ENCODE results near the gene ASCC3. TPM values are rescaled to one million over a fixed set of nuclear protein-coding genes. Genes with fewer than 3 reads are reported as not detected.

ASCC3 gene
- total RNA-seq, 1 experiment from 2014 or later = 61.8 TPM

- Histone ChIP-seq H3K4me1 (replicated peaks) (peaks cover 10% of the 10 kb centered on the region), H3K27ac (no peak overlapping the region), H3K36me3 (peaks cover 26% of the 10 kb centered on the region)
Measured at GRCh38 chr6:100514660-100515059, 366.5 kb downstream of the ASCC3 start.

GRCh38 chr6:100512203-100512862 is 368.8 kb downstream of the ASCC3 start:
- Histone ChIP-seq H3K9me3 (replicated peaks) (no peaks in the 10 kb centered on the region), H3K27ac (peak overlapping the region; percentile 17; the same call in 1 of the 2 replicates)
- peak in 1 of 2 experiments; percentile 27 for DNase-seq (ENCODE audit: low read depth in 1 of 2, low spot score in 2 of 2)

More at GRCh38 chr6:100514660-100515059, 366.5 kb downstream of the ASCC3 start:
- H3K9me3 ChIP-seq (replicated peaks) = no peaks in the 10 kb centered on the region
- H3K27me3 ChIP-seq (replicated peaks) = no peaks in the 10 kb centered on the region
- no peak for DNase-seq (ENCODE audit: low read depth in 1 of 2, low spot score in 2 of 2)
- H3K4me3 ChIP-seq = no peak overlapping the region

GRCh38 chr6:100509101-100509500 is 372.0 kb downstream of the ASCC3 start:
- Histone ChIP-seq H3K27me3 (replicated peaks) (no peaks in the 10 kb centered on the region), H3K4me1 (replicated peaks) (peaks cover 36% of the 10 kb centered on the region), H3K27ac (no peak overlapping the region), H3K4me3 (no peak overlapping the region), H3K36me3 (peaks cover 32% of the 10 kb centered on the region), H3K9me3 (replicated peaks) (no peaks in the 10 kb centered on the region)
- DNase-seq (ENCODE audit: low read depth in 1 of 2, low spot score in 2 of 2) = no peak

More at GRCh38 chr6:100512203-100512862, 368.8 kb downstream of the ASCC3 start:
- Histone ChIP-seq H3K4me1 (replicated peaks) (peaks cover 10% of the 10 kb centered on the region), H3K4me3 (no peak overlapping the region), H3K27me3 (replicated peaks) (no peaks in the 10 kb centered on the region), H3K36me3 (peaks cover 31% of the 10 kb centered on the region)

- no peak for DNase-seq (ENCODE audit: low read depth in 1 of 2, low spot score in 2 of 2)
- Histone ChIP-seq H3K4me3 (no peak overlapping the region), H3K27ac (no peak overlapping the region), H3K9me3 (replicated peaks) (no peaks in the 10 kb centered on the region), H3K4me1 (replicated peaks) (peaks cover 29% of the 10 kb centered on the region), H3K27me3 (replicated peaks) (no peaks in the 10 kb centered on the region), H3K36me3 (peaks cover 20% of the 10 kb centered on the region)
Measured at GRCh38 chr6:100506651-100507050, 374.5 kb downstream of the ASCC3 start.

- H3K9me3 ChIP-seq (replicated peaks) = no peaks in the 10 kb centered on the region
- peak; percentile 76 to 87 for DNase-seq (ENCODE audit: low read depth in 1 of 2, low spot score in 2 of 2)
- no peaks in the 10 kb centered on the region for H3K27me3 ChIP-seq (replicated peaks)
- peak overlapping the region; percentile 83 for H3K27ac ChIP-seq
- peaks cover 29% of the 10 kb centered on the region for H3K4me1 ChIP-seq (replicated peaks)
- no peak overlapping the region for H3K4me3 ChIP-seq
- peaks cover 19% of the 10 kb centered on the region for H3K36me3 ChIP-seq
Measured at GRCh38 chr6:100504786-100505737, 376.1 kb downstream of the ASCC3 start.

- Histone ChIP-seq H3K4me1 (replicated peaks) (peaks cover 29% of the 10 kb centered on the region), H3K9me3 (replicated peaks) (no peaks in the 10 kb centered on the region), H3K4me3 (no peak overlapping the region), H3K36me3 (peaks cover 10% of the 10 kb centered on the region), H3K27ac (no peak overlapping the region), H3K27me3 (replicated peaks) (no peaks in the 10 kb centered on the region)
- DNase-seq (ENCODE audit: low read depth in 1 of 2, low spot score in 2 of 2) = no peak
Measured at GRCh38 chr6:100503043-100503705, 378.0 kb downstream of the ASCC3 start.

GRCh38 chr6:100493206-100493888 is 387.8 kb downstream of the ASCC3 start:
- no peak overlapping the region for H3K27ac ChIP-seq
- no peaks in the 10 kb centered on the region for H3K27me3 ChIP-seq (replicated peaks)
- no peak overlapping the region for H3K4me3 ChIP-seq
- no peak for DNase-seq (ENCODE audit: low read depth in 1 of 2, low spot score in 2 of 2)
- no peaks in the 10 kb centered on the region for H3K4me1 ChIP-seq (replicated peaks)
- no peaks in the 10 kb centered on the region for H3K9me3 ChIP-seq (replicated peaks)
- no peaks in the 10 kb centered on the region for H3K36me3 ChIP-seq

- no peak for DNase-seq (ENCODE audit: low read depth in 1 of 2, low spot score in 2 of 2)
- Histone ChIP-seq H3K36me3 (no peaks in the 10 kb centered on the region), H3K27ac (no peak overlapping the region), H3K4me1 (replicated peaks) (no peaks in the 10 kb centered on the region), H3K9me3 (replicated peaks) (no peaks in the 10 kb centered on the region), H3K27me3 (replicated peaks) (no peaks in the 10 kb centered on the region), H3K4me3 (no peak overlapping the region)
Measured at GRCh38 chr6:100491952-100492670, 389.0 kb downstream of the ASCC3 start.

- DNase-seq (ENCODE audit: low read depth in 1 of 2, low spot score in 2 of 2) = no peak
- Histone ChIP-seq H3K27ac (no peak overlapping the region), H3K9me3 (replicated peaks) (no peaks in the 10 kb centered on the region), H3K4me1 (replicated peaks) (no peaks in the 10 kb centered on the region), H3K4me3 (no peak overlapping the region), H3K36me3 (no peaks in the 10 kb centered on the region), H3K27me3 (replicated peaks) (no peaks in the 10 kb centered on the region; the same call in 1 of the 2 replicates)
Measured at GRCh38 chr6:100490065-100490464, 391.1 kb downstream of the ASCC3 start.

GRCh38 chr6:100488244-100488643 is 392.9 kb downstream of the ASCC3 start:
- Histone ChIP-seq H3K27me3 (replicated peaks) (no peaks in the 10 kb centered on the region; the same call in 1 of the 2 replicates), H3K9me3 (replicated peaks) (no peaks in the 10 kb centered on the region), H3K36me3 (no peaks in the 10 kb centered on the region), H3K4me3 (no peak overlapping the region), H3K27ac (no peak overlapping the region), H3K4me1 (replicated peaks) (no peaks in the 10 kb centered on the region)
- DNase-seq (ENCODE audit: low read depth in 1 of 2, low spot score in 2 of 2) = no peak

- no peaks in the 10 kb centered on the region for H3K9me3 ChIP-seq (replicated peaks)
- no peaks in the 10 kb centered on the region for H3K36me3 ChIP-seq
- H3K4me1 ChIP-seq (replicated peaks) = no peaks in the 10 kb centered on the region
- DNase-seq (ENCODE audit: low read depth in 1 of 2, low spot score in 2 of 2) = no peak
- no peaks in the 10 kb centered on the region; the same call in 1 of the 2 replicates for H3K27me3 ChIP-seq (replicated peaks)
- H3K4me3 ChIP-seq = no peak overlapping the region
- no peak overlapping the region for H3K27ac ChIP-seq
Measured at GRCh38 chr6:100487638-100488037, 393.5 kb downstream of the ASCC3 start.

GRCh38 chr6:100485268-100485667 is 395.9 kb downstream of the ASCC3 start:
- no peaks in the 10 kb centered on the region; the same call in 1 of the 2 replicates for H3K27me3 ChIP-seq (replicated peaks)
- no peaks in the 10 kb centered on the region for H3K9me3 ChIP-seq (replicated peaks)
- no peak overlapping the region for H3K27ac ChIP-seq
- H3K4me3 ChIP-seq = no peak overlapping the region
- DNase-seq (ENCODE audit: low read depth in 1 of 2, low spot score in 2 of 2) = no peak
- H3K36me3 ChIP-seq = no peaks in the 10 kb centered on the region
- H3K4me1 ChIP-seq (replicated peaks) = no peaks in the 10 kb centered on the region; the same call in 1 of the 2 replicates
